Liver (tissue), 9 donors: ENCODE results near the gene UCKL1. TPM values are rescaled to one million over a fixed set of nuclear protein-coding genes. Genes with fewer than 3 reads are reported as not detected.

ENCODE experiments used
- DNase-seq: peaks from one replicate; pipeline ENCODE4 v3.0.0-alpha.2; 2017; ENCODE audit warnings: low spot score
- H3K27ac ChIP-seq, 2 donors: one replicate each; pipeline ENCODE4 v1.7.0; 2013; ENCODE audit warnings: inconsistent platforms in 2 of 2, low read length in 2 of 2, control low read depth in 1 of 2, low read depth in 1 of 2, mild to moderate bottlenecking in 1 of 2
- H3K27me3 ChIP-seq, 4 donors: one replicate each; pipeline versions ENCODE4 v1.6.1 to v1.7.0; 2013; ENCODE audit warnings: low read length in 3 of 4, inconsistent platforms in 1 of 4, mild to moderate bottlenecking in 1 of 4, moderate library complexity in 1 of 4; ENCODE audit not compliant: control insufficient read depth in 4 of 4, insufficient read depth in 4 of 4
- H3K36me3 ChIP-seq, 4 donors: one replicate each; pipeline versions ENCODE4 v1.6.1 to v1.7.0; 2013; ENCODE audit warnings: low read length in 3 of 4, mild to moderate bottlenecking in 3 of 4, low read depth in 1 of 4, moderate library complexity in 1 of 4; ENCODE audit not compliant: control insufficient read depth in 4 of 4, insufficient read depth in 3 of 4
- H3K4me1 ChIP-seq, 4 donors: one replicate each; pipeline versions ENCODE4 v1.6.1 to v1.7.0; 2013; ENCODE audit warnings: low read length in 3 of 4, mild to moderate bottlenecking in 3 of 4, moderate library complexity in 1 of 4; ENCODE audit not compliant: control insufficient read depth in 4 of 4, insufficient read depth in 4 of 4
- H3K4me3 ChIP-seq, 3 donors: one replicate each; pipeline versions ENCODE4 v1.6.1 to v1.7.0; 2013; ENCODE audit warnings: low read length in 3 of 3, control low read depth in 1 of 3, low read depth in 1 of 3, mild to moderate bottlenecking in 1 of 3
- H3K9ac ChIP-seq, 2 donors: one replicate each; pipeline ENCODE4 v1.7.0; 2013; ENCODE audit warnings: low read length in 2 of 2, mild to moderate bottlenecking in 2 of 2, moderate library complexity in 2 of 2, control low read depth in 1 of 2, low read depth in 1 of 2
- H3K9me3 ChIP-seq, 4 donors: one replicate each; pipeline versions ENCODE4 v1.6.1 to v1.7.0; 2013; ENCODE audit warnings: low read length in 3 of 4; ENCODE audit not compliant: control insufficient read depth in 4 of 4
- EGR1 ChIP-seq, 2 donors: IDR thresholded peaks; 2 replicates each; pipeline ENCODE4 v1.6.1; 2016 to 2018; ENCODE audit warnings: antibody characterized with exemption in 2 of 2, low read depth in 2 of 2
- FOXA1 ChIP-seq: IDR thresholded peaks from 2 replicates; pipeline ENCODE4 v1.6.1; 2016; ENCODE audit warnings: antibody characterized with exemption
- GABPA ChIP-seq, 2 donors: IDR thresholded peaks in 1 of 2; conservative IDR thresholded peaks in 1 of 2; 2 replicates each; pipeline ENCODE4 v1.6.1; 2016; ENCODE audit warnings: antibody characterized with exemption in 2 of 2, mild to moderate bottlenecking in 1 of 2, moderate library complexity in 1 of 2
- HNF4A ChIP-seq, 2 donors: conservative IDR thresholded peaks; 2 replicates each; pipeline ENCODE4 v1.6.1; 2016; ENCODE audit warnings: antibody characterized with exemption in 2 of 2, mild to moderate bottlenecking in 2 of 2
- HNF4G ChIP-seq: IDR thresholded peaks from 2 replicates; pipeline ENCODE4 v1.6.1; 2016; ENCODE audit warnings: antibody characterized with exemption
- JUND ChIP-seq, 2 donors: IDR thresholded peaks; 2 replicates each; pipeline ENCODE4 v1.6.1; 2016; ENCODE audit warnings: antibody characterized with exemption in 2 of 2
- NR2F2 ChIP-seq: IDR thresholded peaks from 2 replicates; pipeline ENCODE4 v1.6.1; 2016; ENCODE audit warnings: antibody characterized with exemption
- RAD21 ChIP-seq, 2 donors: IDR thresholded peaks; 2 replicates each; pipeline ENCODE4 v1.6.1; 2016; ENCODE audit warnings: antibody characterized with exemption in 2 of 2, mild to moderate bottlenecking in 2 of 2
- RXRA ChIP-seq, 2 donors: IDR thresholded peaks; 2 replicates each; pipeline ENCODE4 v1.6.1; 2017 to 2018; ENCODE audit warnings: antibody characterized with exemption in 2 of 2, mild to moderate bottlenecking in 1 of 2
- SP1 ChIP-seq: IDR thresholded peaks from 2 replicates; pipeline ENCODE4 v1.6.1; 2018; ENCODE audit warnings: antibody characterized with exemption, mild to moderate bottlenecking
- TAF1 ChIP-seq: conservative IDR thresholded peaks from 2 replicates; pipeline ENCODE4 v1.6.1; 2016; ENCODE audit warnings: antibody characterized with exemption, mild to moderate bottlenecking
- YY1 ChIP-seq: IDR thresholded peaks from 2 replicates; pipeline ENCODE4 v1.6.1; 2016; ENCODE audit warnings: antibody characterized with exemption, mild to moderate bottlenecking
- WGBS: extraction: QIAGEN DNeasy Blood & Tissue Kit; methylation state at CpG from one replicate; pipeline ENCODE4 v1.1.7; 2013; 5-methylcytosine and 5-hydroxymethylcytosine counted together
- polyA plus RNA-seq, 2 donors: library from polyadenylated mRNA; stranded (reverse) in 1 of 2; unstranded in 1 of 2; fragments of 200-250 nt in 1 of 2; fragments of >200 nt in 1 of 2; fragmentation: Nextera tagmentation in 1 of 2; extraction: Ambion mirVana in 1 of 2; gene quantifications; one replicate each; pipeline versions ENCODE4 v1.2.1 to v1.2.3, GENCODE V29; 2013 to 2015
- total RNA-seq, 2 donors: library from RNA; depleted of rRNA; stranded (reverse); fragments of >200 nt; gene quantifications; one replicate each; pipeline ENCODE4 v1.2.3, GENCODE V29; 2014
- TF ChIP-seq, protein P1 (sequence below): IDR thresholded peaks from 2 replicates; pipeline ENCODE4 v1.6.1; 2016; ENCODE audit warnings: antibody characterized with exemption
- TF ChIP-seq, protein P2 (sequence below): fragments of 150-350 bp; IDR thresholded peaks from 2 replicates; pipeline ENCODE4 v1.5.1; 2017; ENCODE audit warnings: improper control_type of control experiment, low read depth, low read length; ENCODE audit not compliant: missing input control
- TF ChIP-seq, protein P3 (sequence below): IDR thresholded peaks from 2 replicates; pipeline ENCODE4 v1.6.1; 2016; ENCODE audit warnings: antibody characterized with exemption
- TF ChIP-seq, protein P4 (sequence below): IDR thresholded peaks from 2 replicates; pipeline ENCODE4 v1.6.1; 2016; ENCODE audit warnings: antibody characterized with exemption
- TF ChIP-seq, protein P5 (sequence below): IDR thresholded peaks from 2 replicates; pipeline ENCODE4 v1.6.1; 2016; ENCODE audit warnings: antibody characterized with exemption, mild to moderate bottlenecking
- donor health status: healthy.
- donor health status: healthy.
- donor health status: healthy.
- donor health status: healthy.
- donor health status: healthy.

The UCKL1 gene
- total and polyA plus RNA-seq, 4 donors, result 16.4 to 20.4 (median 18.3) TPM

DNA sequence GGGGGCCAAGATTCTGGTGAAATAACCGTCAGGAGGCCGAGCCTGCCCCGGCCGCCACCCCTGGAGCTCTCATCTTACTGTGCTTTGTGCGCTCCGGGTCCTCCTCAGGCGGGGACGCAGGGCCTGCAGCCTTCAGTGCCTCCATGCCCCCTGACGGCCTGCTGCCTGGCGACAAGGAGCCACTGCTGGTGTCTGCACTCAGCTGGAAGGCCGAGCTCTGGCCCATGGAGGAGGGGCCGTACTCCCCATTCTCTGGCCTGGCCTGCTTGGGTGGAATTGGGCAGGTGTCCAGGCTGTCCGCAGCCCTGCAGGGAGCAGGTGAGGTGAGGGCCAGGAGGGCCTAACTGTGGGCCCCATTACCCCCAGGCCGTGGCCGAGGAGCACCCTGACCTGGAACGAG, 8.2 kb upstream of the UCKL1 start:
- DNase-seq, result no peak
- Histone ChIP-seq H3K4me1 (peaks cover 5 to 14% (median 11%) of the 10 kb centered on the region in 4 donors), H3K27ac (no peak overlapping the region), H3K36me3 (peaks cover 10 to 58% (median 20%) of the 10 kb centered on the region in 4 donors), H3K27me3 (no peaks in the 10 kb centered on the region), H3K9ac (no peak overlapping the region), H3K9me3 (no peaks in the 10 kb centered on the region), H3K4me3 (no peak overlapping the region)
- TF ChIP-seq EGR1 (IDR thresholded peaks at IDR 0.05; ENCODE audit: low read depth in 2 of 2) (no peak), GABPA (IDR thresholded peaks at IDR 0.05 in 1 of 2, conservative IDR thresholded peaks at IDR 0.05 in 1 of 2) (no peak), HNF4G (no peak), RXRA (IDR thresholded peaks at IDR 0.05) (no peak), NR2F2 (no peak), JUND (IDR thresholded peaks at IDR 0.05) (no peak), FOXA1 (no peak), YY1 (no peak), HNF4A (conservative IDR thresholded peaks at IDR 0.05) (no peak), SP1 (no peak), TAF1 (no peak), RAD21 (IDR thresholded peaks at IDR 0.05) (no peak)
- TF ChIP-seq, protein P1, sequence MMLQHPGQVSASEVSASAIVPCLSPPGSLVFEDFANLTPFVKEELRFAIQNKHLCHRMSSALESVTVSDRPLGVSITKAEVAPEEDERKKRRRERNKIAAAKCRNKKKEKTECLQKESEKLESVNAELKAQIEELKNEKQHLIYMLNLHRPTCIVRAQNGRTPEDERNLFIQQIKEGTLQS, result no peak
- TF ChIP-seq, protein P2, sequence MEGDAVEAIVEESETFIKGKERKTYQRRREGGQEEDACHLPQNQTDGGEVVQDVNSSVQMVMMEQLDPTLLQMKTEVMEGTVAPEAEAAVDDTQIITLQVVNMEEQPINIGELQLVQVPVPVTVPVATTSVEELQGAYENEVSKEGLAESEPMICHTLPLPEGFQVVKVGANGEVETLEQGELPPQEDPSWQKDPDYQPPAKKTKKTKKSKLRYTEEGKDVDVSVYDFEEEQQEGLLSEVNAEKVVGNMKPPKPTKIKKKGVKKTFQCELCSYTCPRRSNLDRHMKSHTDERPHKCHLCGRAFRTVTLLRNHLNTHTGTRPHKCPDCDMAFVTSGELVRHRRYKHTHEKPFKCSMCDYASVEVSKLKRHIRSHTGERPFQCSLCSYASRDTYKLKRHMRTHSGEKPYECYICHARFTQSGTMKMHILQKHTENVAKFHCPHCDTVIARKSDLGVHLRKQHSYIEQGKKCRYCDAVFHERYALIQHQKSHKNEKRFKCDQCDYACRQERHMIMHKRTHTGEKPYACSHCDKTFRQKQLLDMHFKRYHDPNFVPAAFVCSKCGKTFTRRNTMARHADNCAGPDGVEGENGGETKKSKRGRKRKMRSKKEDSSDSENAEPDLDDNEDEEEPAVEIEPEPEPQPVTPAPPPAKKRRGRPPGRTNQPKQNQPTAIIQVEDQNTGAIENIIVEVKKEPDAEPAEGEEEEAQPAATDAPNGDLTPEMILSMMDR, result no peak
- TF ChIP-seq, protein P3, sequence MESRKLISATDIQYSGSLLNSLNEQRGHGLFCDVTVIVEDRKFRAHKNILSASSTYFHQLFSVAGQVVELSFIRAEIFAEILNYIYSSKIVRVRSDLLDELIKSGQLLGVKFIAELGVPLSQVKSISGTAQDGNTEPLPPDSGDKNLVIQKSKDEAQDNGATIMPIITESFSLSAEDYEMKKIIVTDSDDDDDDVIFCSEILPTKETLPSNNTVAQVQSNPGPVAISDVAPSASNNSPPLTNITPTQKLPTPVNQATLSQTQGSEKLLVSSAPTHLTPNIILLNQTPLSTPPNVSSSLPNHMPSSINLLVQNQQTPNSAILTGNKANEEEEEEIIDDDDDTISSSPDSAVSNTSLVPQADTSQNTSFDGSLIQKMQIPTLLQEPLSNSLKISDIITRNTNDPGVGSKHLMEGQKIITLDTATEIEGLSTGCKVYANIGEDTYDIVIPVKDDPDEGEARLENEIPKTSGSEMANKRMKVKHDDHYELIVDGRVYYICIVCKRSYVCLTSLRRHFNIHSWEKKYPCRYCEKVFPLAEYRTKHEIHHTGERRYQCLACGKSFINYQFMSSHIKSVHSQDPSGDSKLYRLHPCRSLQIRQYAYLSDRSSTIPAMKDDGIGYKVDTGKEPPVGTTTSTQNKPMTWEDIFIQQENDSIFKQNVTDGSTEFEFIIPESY, result no peak
- TF ChIP-seq, protein P4, sequence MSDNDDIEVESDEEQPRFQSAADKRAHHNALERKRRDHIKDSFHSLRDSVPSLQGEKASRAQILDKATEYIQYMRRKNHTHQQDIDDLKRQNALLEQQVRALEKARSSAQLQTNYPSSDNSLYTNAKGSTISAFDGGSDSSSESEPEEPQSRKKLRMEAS, result no peak
- TF ChIP-seq, protein P5, sequence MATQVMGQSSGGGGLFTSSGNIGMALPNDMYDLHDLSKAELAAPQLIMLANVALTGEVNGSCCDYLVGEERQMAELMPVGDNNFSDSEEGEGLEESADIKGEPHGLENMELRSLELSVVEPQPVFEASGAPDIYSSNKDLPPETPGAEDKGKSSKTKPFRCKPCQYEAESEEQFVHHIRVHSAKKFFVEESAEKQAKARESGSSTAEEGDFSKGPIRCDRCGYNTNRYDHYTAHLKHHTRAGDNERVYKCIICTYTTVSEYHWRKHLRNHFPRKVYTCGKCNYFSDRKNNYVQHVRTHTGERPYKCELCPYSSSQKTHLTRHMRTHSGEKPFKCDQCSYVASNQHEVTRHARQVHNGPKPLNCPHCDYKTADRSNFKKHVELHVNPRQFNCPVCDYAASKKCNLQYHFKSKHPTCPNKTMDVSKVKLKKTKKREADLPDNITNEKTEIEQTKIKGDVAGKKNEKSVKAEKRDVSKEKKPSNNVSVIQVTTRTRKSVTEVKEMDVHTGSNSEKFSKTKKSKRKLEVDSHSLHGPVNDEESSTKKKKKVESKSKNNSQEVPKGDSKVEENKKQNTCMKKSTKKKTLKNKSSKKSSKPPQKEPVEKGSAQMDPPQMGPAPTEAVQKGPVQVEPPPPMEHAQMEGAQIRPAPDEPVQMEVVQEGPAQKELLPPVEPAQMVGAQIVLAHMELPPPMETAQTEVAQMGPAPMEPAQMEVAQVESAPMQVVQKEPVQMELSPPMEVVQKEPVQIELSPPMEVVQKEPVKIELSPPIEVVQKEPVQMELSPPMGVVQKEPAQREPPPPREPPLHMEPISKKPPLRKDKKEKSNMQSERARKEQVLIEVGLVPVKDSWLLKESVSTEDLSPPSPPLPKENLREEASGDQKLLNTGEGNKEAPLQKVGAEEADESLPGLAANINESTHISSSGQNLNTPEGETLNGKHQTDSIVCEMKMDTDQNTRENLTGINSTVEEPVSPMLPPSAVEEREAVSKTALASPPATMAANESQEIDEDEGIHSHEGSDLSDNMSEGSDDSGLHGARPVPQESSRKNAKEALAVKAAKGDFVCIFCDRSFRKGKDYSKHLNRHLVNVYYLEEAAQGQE, result no peak
- WGBS, result 92% methylated on average over 16 of the region's 16 CpGs
